HG02623 (cell line): ENCODE measurements around the gene DZIP1.
"Not testable (repeated sequence)": the region's sequence is repeated elsewhere in the genome, so short reads cannot be mapped to it uniquely, and the experiment has no call there.

Experiments used
- ATAC-seq: cut with Tn5 transposase; IDR thresholded peaks from one replicate; pipeline ENCODE4 v1.9.1; 2021; ENCODE audit warnings: moderate library complexity; ENCODE audit not compliant: unreplicated experiment

Gene DZIP1

GRCh38 chr13:95644601-95645052 is at the start of gene DZIP1:
DZIP1 (minus strand) TSS chr13:95644706; CDS start chr13:95642029, 2,677 bp downstream.
- peak; percentile 69 for ATAC-seq

GRCh38 chr13:95690986-95691385 is 46.5 kb upstream of the DZIP1 start:
- ATAC-seq = not testable (repeated sequence)

GRCh38 chr13:95689582-95689926 is 45.0 kb upstream of the DZIP1 start:
- no peak for ATAC-seq

- ATAC-seq = not testable (repeated sequence)
Observed at GRCh38 chr13:95684960-95685359, 40.5 kb upstream of the DZIP1 start.

- no peak for ATAC-seq
Observed at GRCh38 chr13:95684418-95684817, 39.9 kb upstream of the DZIP1 start.

GRCh38 chr13:95679722-95680121 is 35.2 kb upstream of the DZIP1 start:
- ATAC-seq = no peak

- no peak for ATAC-seq
Observed at GRCh38 chr13:95678967-95679366, 34.5 kb upstream of the DZIP1 start.

- ATAC-seq = no peak
Observed at GRCh38 chr13:95677564-95678266, 33.2 kb upstream of the DZIP1 start.

- ATAC-seq = peak; percentile 93
Observed at GRCh38 chr13:95676762-95677563, 32.5 kb upstream of the DZIP1 start, which contains the start of gene DNAJC3. DNAJC3 (plus strand) TSS chr13:95677139; CDS start chr13:95677256, 117 bp downstream.

GRCh38 chr13:95676105-95676761 is 31.7 kb upstream of the DZIP1 start:
- ATAC-seq = peak; percentile 3

- ATAC-seq = no peak
Observed at GRCh38 chr13:95671597-95671996, 27.1 kb upstream of the DZIP1 start.

GRCh38 chr13:95667235-95667634 is 22.7 kb upstream of the DZIP1 start:
- not testable (repeated sequence) for ATAC-seq

- no peak for ATAC-seq
Observed at GRCh38 chr13:95660981-95661581, 16.6 kb upstream of the DZIP1 start.

- ATAC-seq = no peak
Observed at GRCh38 chr13:95659500-95659899, 15.0 kb upstream of the DZIP1 start.

- no peak for ATAC-seq
Observed at GRCh38 chr13:95656386-95657015, 12.0 kb upstream of the DZIP1 start.

- ATAC-seq = no peak
Observed at GRCh38 chr13:95652821-95653220, 8.3 kb upstream of the DZIP1 start.

- no peak for ATAC-seq
Observed at GRCh38 chr13:95652244-95652764, 7.8 kb upstream of the DZIP1 start.

- no peak for ATAC-seq
Observed at GRCh38 chr13:95650696-95651095, 6.2 kb upstream of the DZIP1 start.

- ATAC-seq = no peak
Observed at GRCh38 chr13:95647321-95647720, 2.8 kb upstream of the DZIP1 start.

GRCh38 chr13:95643936-95644598 is 439 bp downstream of the DZIP1 start:
- peak; percentile 37 for ATAC-seq
